WTC11 (cell line): Measurements from ENCODE around the gene ULK4.

Experiments used
- CTCF ChIP-seq: fragments of 200-600 bp; IDR thresholded peaks from 2 replicates; pipeline ENCODE4 v1.8.0; 2022; ENCODE audit warnings: antibody characterized with exemption
- ZBTB43 ChIP-seq: sonication (generic); formaldehyde crosslinking; IDR thresholded peaks from 2 replicates; pipeline ENCODE4 v1.8.1; 2023; ENCODE audit warnings: mild to moderate bottlenecking, missing genetic modification reagents
- ZNF263 ChIP-seq: sonication (generic); formaldehyde crosslinking; IDR thresholded peaks from 2 replicates; pipeline ENCODE4 v1.8.1; 2022; ENCODE audit warnings: low read depth, mild to moderate bottlenecking, moderate library complexity, missing genetic modification reagents

- no peak for TF ChIP-seq CTCF
- no peak for TF ChIP-seq ZBTB43
- no peak for TF ChIP-seq ZNF263 (CRISPR knock-in tag)
Measured at GRCh38 chr3:41662288-41662687, 299.6 kb downstream of the ULK4 start.
